Measurements from ENCODE around the gene UGDH. TPM values are rescaled to one million over a fixed set of nuclear protein-coding genes. Genes with fewer than 3 reads are reported as not detected.

UGDH gene
- total and polyA plus RNA-seq, 9 of the 15 experiments (the other 6 are each of a cell fraction or from before 2014, with no cell fraction given): 5.5 to 21.7 (median 16.2) TPM

- H3K4me1 ChIP-seq (replicated peaks in 1 of 2; ENCODE audit: control insufficient read depth in 2 of 2, insufficient read depth in 2 of 2, low read length in 2 of 2): peaks cover 3 to 8% of the 10 kb centered on the region in 2 experiments; a peak in 4 of 5 replicates
- ATAC-seq: no peak
- no peak overlapping the region for H3K27ac ChIP-seq (ENCODE audit: extremely low read depth, low read depth, low read length)
- ChIA-PET POLR2A (interaction anchor here (0.5 to 2.7 kb wide), 6 partner anchors 10 to 645 kb away, joined by 3 to 13 read pairs (median 4); no protein-coding TSS in a partner anchor), CTCF (ENCODE audit: low intra/inter-chr PET ratio) (no interaction called here)
- no peaks in the 10 kb centered on the region for H3K9me3 ChIP-seq (replicated peaks; ENCODE audit: control insufficient read depth, insufficient read depth, low read depth, low read length)
- BruUV-seq (replicated peaks): no TSS peak
- DNase-seq (ENCODE audit: extremely low read depth in 1 of 4, low spot score in 3 of 4): no peak
- H2AFZ ChIP-seq (ENCODE audit: low read depth, low read length): no peak overlapping the region
- intact Hi-C loops (cut with micrococcal nuclease): loop anchor here (10.0 kb wide), 1 partner anchor 561 kb away; no protein-coding TSS in a partner anchor
- no peaks in the 10 kb centered on the region for H3K27me3 ChIP-seq (ENCODE audit: control insufficient read depth in 2 of 2, insufficient read depth in 2 of 2, low read length in 2 of 2)
- H3K36me3 ChIP-seq (ENCODE audit: control insufficient read depth, insufficient read depth, low read length): peaks cover 78% of the 10 kb centered on the region
- 96% methylated on average over 6 of the region's 6 CpGs for WGBS (ENCODE audit: insufficient coverage, low coverage, missing lambda C conversion rate)
- H3K9ac ChIP-seq (ENCODE audit: insufficient read depth in 1 of 2, low read depth in 2 of 2, low read length in 2 of 2): peak overlapping the region in 1 of 2 experiments; percentile 80; a peak in 2 of 4 replicates
- H3K9me1 ChIP-seq (ENCODE audit: control insufficient read depth, insufficient read depth, low read length): no peaks in the 10 kb centered on the region
- H3K79me2 ChIP-seq (ENCODE audit: control insufficient read depth, insufficient read depth, low read length): peaks cover 61% of the 10 kb centered on the region
- no peak overlapping the region; the same call in 1 of the 2 replicates for H3K4me3 ChIP-seq
- in situ Hi-C loops (cut with MboI): no loop called here
- H4K20me1 ChIP-seq (replicated peaks; ENCODE audit: control insufficient read depth, insufficient read depth, low read length): peaks cover 26% of the 10 kb centered on the region; the same call in 1 of the 2 replicates
- FAIRE-seq: no peak
- 0 out of 2 replicates have a peak overlapping the region, but pooled peaks have one; percentile 96 for H3K4me2 ChIP-seq (ENCODE audit: insufficient read depth, low read length)
- TF ChIP-seq PTTG1 (tag; IDR thresholded peaks at IDR 0.05; ENCODE audit: low read depth) (no peak), ARID2 (IDR thresholded peaks at IDR 0.05) (no peak), POLR2AphosphoS5 (IDR thresholded peaks at IDR 0.05; ENCODE audit: control insufficient read depth, insufficient read depth, low read depth, low read length) (0 out of 2 replicates have a peak, but pooled peaks have one; percentile 5), MBD2 (IDR thresholded peaks at IDR 0.05; ENCODE audit: borderline replicate concordance, low read depth) (no peak), POLR2G (IDR thresholded peaks at IDR 0.05; ENCODE audit: low read depth, low read length) (no peak), RFX7 (CRISPR knock-in tag; IDR thresholded peaks at IDR 0.05) (no peak), PHB (CRISPR knock-in tag; IDR thresholded peaks at IDR 0.05) (no peak), STAT5B (CRISPR knock-in tag; IDR thresholded peaks at IDR 0.05) (no peak), PHF21A (IDR thresholded peaks at IDR 0.05; ENCODE audit: borderline replicate concordance, low read depth) (no peak), SRF (CRISPR knock-in tag; IDR thresholded peaks at IDR 0.05) (no peak), ZNF592 (IDR thresholded peaks at IDR 0.05) (no peak), SMAD2 (IDR thresholded peaks at IDR 0.05; ENCODE audit: low read depth, low read length) (no peak), ZNF121 (CRISPR knock-in tag; conservative IDR thresholded peaks at IDR 0.05) (peak; percentile 92), GATAD2B (IDR thresholded peaks at IDR 0.05; ENCODE audit: borderline replicate concordance) (no peak), ZNF778 (CRISPR knock-in tag; IDR thresholded peaks at IDR 0.05) (no peak), RBFOX2 (IDR thresholded peaks at IDR 0.05; ENCODE audit: low read depth, low read length) (peak; percentile 67), HNRNPUL1 (IDR thresholded peaks at IDR 0.05; ENCODE audit: low read length) (peak; percentile 72; the same call in 1 of the 2 replicates)
- TF ChIP-seq, protein P1, sequence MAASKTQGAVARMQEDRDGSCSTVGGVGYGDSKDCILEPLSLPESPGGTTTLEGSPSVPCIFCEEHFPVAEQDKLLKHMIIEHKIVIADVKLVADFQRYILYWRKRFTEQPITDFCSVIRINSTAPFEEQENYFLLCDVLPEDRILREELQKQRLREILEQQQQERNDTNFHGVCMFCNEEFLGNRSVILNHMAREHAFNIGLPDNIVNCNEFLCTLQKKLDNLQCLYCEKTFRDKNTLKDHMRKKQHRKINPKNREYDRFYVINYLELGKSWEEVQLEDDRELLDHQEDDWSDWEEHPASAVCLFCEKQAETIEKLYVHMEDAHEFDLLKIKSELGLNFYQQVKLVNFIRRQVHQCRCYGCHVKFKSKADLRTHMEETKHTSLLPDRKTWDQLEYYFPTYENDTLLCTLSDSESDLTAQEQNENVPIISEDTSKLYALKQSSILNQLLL (CRISPR knock-in tag; IDR thresholded peaks at IDR 0.05; ENCODE audit: borderline replicate concordance): no peak
These were observed 71.8 kb downstream of the UGDH start for GRCh38 chr4:39455486-39455885.
